Stromal cell of bone marrow (primary cell): ENCODE data around the gene CGRRF1.

Source experiments
- DNase-seq: peaks from one replicate; pipeline ENCODE4 v3.0.0-alpha.2; 2012; ENCODE audit warnings: low read depth

CGRRF1 gene

GRCh38 chr14:54577977-54578376 lies 68.3 kb downstream of the CGRRF1 start:
- DNase-seq, result no peak

GRCh38 chr14:54579621-54580020 lies 69.9 kb downstream of the CGRRF1 start:
- no peak for DNase-seq

- no peak for DNase-seq
These were observed 71.2 kb downstream of the CGRRF1 start for GRCh38 chr14:54580933-54581332.

- no peak for DNase-seq
These were observed 72.6 kb downstream of the CGRRF1 start for GRCh38 chr14:54582334-54582733.

- no peak for DNase-seq
These were observed 74.4 kb downstream of the CGRRF1 start for GRCh38 chr14:54584097-54584496.

GRCh38 chr14:54585214-54585613 lies 75.5 kb downstream of the CGRRF1 start:
- DNase-seq, result no peak
